CD4-positive, alpha-beta memory T cell (primary cell): ENCODE measurements around the gene TMEM131. TPM values are rescaled to one million over a fixed set of nuclear protein-coding genes. Genes with fewer than 3 reads are reported as not detected.

Experiments
- CTCF ChIA-PET: fragments of 350-600 bp; sonication (Branson Sonifier 250); formaldehyde crosslinking; loops from one replicate; lab custom pipeline; 2021; ENCODE audit warnings: inconsistent platforms; ENCODE audit not compliant: partially characterized antibody; lab: Charles Lee
- POLR2A ChIA-PET: fragments of 350-600 bp; sonication (Branson Sonifier 250); formaldehyde crosslinking; loops from one replicate; lab custom pipeline; 2021; ENCODE audit not compliant: partially characterized antibody; lab: Charles Lee
- DNase-seq, 5 donors: peaks; one replicate each; pipeline versions ENCODE4 v3.0.0 to v3.0.0-alpha.2; 2020 to 2022; ENCODE audit warnings: mixed read lengths in 1 of 5
- H3K27ac ChIP-seq: one replicate; pipeline ENCODE4 v1.7.0; 2013; ENCODE audit warnings: low read depth, low read length
- H3K27me3 ChIP-seq: 2 replicates; pipeline ENCODE4 v1.7.0; 2013; ENCODE audit warnings: mild to moderate bottlenecking, low read length, moderate library complexity; ENCODE audit not compliant: insufficient read depth
- H3K36me3 ChIP-seq: 2 replicates; pipeline ENCODE4 v1.7.0; 2013; ENCODE audit warnings: mild to moderate bottlenecking, low read length, moderate library complexity; ENCODE audit not compliant: insufficient read depth
- H3K4me1 ChIP-seq: 2 replicates; pipeline ENCODE4 v1.7.0; 2013; ENCODE audit warnings: mild to moderate bottlenecking, low read length, moderate library complexity; ENCODE audit not compliant: insufficient read depth
- H3K4me3 ChIP-seq, 2 donors: one replicate each; pipeline ENCODE4 v1.7.0; 2013; ENCODE audit warnings: low read length in 2 of 2, mild to moderate bottlenecking in 1 of 2
- H3K9me3 ChIP-seq, 2 donors: one replicate each; pipeline ENCODE4 v1.7.0; 2013; ENCODE audit warnings: low read length in 2 of 2, control low read depth in 1 of 2; ENCODE audit not compliant: control insufficient read depth in 1 of 2
- H3K27ac Mint-ChIP-seq, 7 donors: one replicate each; pipeline ENCODE4 v1.8.0; 2020 to 2021; ENCODE audit warnings: mixed read lengths in 7 of 7, mild to moderate bottlenecking in 6 of 7, inconsistent platforms in 3 of 7, moderate library complexity in 3 of 7
- H3K27me3 Mint-ChIP-seq, 2 donors: one replicate each; pipeline ENCODE4 v1.8.0; 2020 to 2021; ENCODE audit warnings: mixed read lengths in 2 of 2
- H3K36me3 Mint-ChIP-seq, 2 donors: one replicate each; pipeline ENCODE4 v1.8.0; 2020 to 2021; ENCODE audit warnings: mixed read lengths in 2 of 2, inconsistent platforms in 1 of 2, mild to moderate bottlenecking in 1 of 2
- H3K4me1 Mint-ChIP-seq, 4 donors: one replicate each; pipeline ENCODE4 v1.8.0; 2020 to 2021; ENCODE audit warnings: mixed read lengths in 4 of 4, mild to moderate bottlenecking in 1 of 4
- H3K4me3 Mint-ChIP-seq, 8 donors: one replicate each; pipeline ENCODE4 v1.8.0; 2020 to 2021; ENCODE audit warnings: mixed read lengths in 8 of 8, mild to moderate bottlenecking in 7 of 8, moderate library complexity in 6 of 8, inconsistent platforms in 3 of 8
- H3K9me3 Mint-ChIP-seq, 8 donors: one replicate each; pipeline ENCODE4 v1.8.0; 2020 to 2021; ENCODE audit warnings: mixed read lengths in 8 of 8, mild to moderate bottlenecking in 5 of 8, inconsistent platforms in 3 of 8, moderate library complexity in 1 of 8
- intact Hi-C: fragments of 100-400 bp; cut with micrococcal nuclease; formaldehyde crosslinking; loops from one replicate; pipeline ENCODE4 v1.15.1; 2023
- polyA plus RNA-seq, 2 donors: library from polyadenylated mRNA; unstranded; fragments of 300-500 nt; fragmentation: Illumina TruSeq; gene quantifications; one replicate each; pipeline ENCODE4 v1.2.3, GENCODE V29; 2021
- total RNA-seq, 2 experiments: library from RNA; stranded (reverse); gene quantifications; one replicate each; pipeline ENCODE4 v1.2.3, GENCODE V29; 2021

The TMEM131 gene
- total and polyA plus RNA-seq, 4 experiments from 2014 or later = 6.3 to 47.6 (median 31.4) TPM

DNA sequence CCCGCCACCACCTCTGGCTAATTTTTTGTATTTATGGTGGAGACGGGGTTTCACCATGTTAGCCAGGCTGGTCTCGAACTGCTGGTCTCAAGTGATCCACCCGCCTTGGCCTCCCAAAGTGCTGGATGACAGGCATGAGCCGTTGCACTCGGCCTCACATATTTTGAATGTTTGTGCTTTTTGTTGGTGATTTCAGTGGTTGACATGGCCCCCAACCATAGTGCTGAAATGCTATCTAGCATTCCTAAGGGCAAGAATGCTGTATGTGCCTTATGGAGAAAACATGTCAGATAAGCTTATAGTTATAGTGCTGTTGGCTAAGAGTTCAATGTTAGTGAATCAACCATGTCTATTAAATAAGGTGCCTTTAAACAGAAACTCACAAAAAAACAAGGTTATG lies 273.5 kb downstream of the TMEM131 start:
- H3K9me3 Mint-ChIP-seq = no peaks in the 10 kb centered on the region
- POLR2A ChIA-PET = interaction anchor here (1.5 to 2.1 kb wide), 3 partner anchors 9 to 18 kb away, joined by 5 to 7 read pairs (median 5); partner anchors contain the start of gene ZAP70
- peak overlapping the region in 6 of 7 donors; percentile 49 to 88 (median 84) for H3K27ac Mint-ChIP-seq
- Histone ChIP-seq H3K27ac (no peak overlapping the region), H3K9me3 (no peaks in the 10 kb centered on the region), H3K4me3 (no peak overlapping the region), H3K4me1 (peaks cover 87% of the 10 kb centered on the region), H3K36me3 (peaks cover 54% of the 10 kb centered on the region), H3K27me3 (no peaks in the 10 kb centered on the region)
- H3K36me3 Mint-ChIP-seq = peaks cover 53 to 78% of the 10 kb centered on the region in 2 donors
- no peak for DNase-seq
- CTCF ChIA-PET = interaction anchor here (1.5 kb wide), 1 partner anchor 21 kb away, joined by 4 read pairs; no protein-coding TSS in a partner anchor
- H3K4me3 Mint-ChIP-seq = peak overlapping the region in 4 of 8 donors; percentile 1 to 68 (median 26)
- H3K4me1 Mint-ChIP-seq = peaks cover 56 to 87% (median 72%) of the 10 kb centered on the region in 4 donors
- intact Hi-C loops = no loop called here
- H3K27me3 Mint-ChIP-seq = no peaks in the 10 kb centered on the region

DNA sequence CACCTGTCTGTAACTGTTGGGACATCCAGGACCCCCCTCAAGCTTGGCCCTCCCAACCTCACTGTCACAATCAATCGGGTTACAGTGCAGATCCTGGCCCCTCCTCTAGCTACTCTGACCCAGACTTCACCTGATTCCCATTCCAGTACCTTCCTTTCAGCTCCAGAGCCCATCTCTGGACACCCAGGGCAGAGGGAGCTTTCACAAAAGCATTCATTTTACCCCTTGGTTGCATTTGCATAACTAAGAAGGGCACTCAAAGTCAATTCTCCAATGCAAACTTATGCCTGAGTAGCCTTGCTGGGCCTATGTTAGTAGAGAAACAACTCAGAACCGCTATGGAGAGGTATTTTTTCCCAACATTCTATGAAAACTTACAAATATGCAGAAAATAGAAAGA lies 275.0 kb downstream of the TMEM131 start:
- ChIA-PET POLR2A (interaction anchor here (1.2 to 1.6 kb wide), 2 partner anchors 18 to 22 kb away, joined by 4 to 7 read pairs; no protein-coding TSS in a partner anchor), CTCF (interaction anchor here (1.3 to 1.5 kb wide), 2 partner anchors 19 to 22 kb away, joined by 3 to 4 read pairs; no protein-coding TSS in a partner anchor)
- Histone ChIP-seq H3K27ac (no peak overlapping the region), H3K27me3 (no peaks in the 10 kb centered on the region), H3K36me3 (peaks cover 45% of the 10 kb centered on the region), H3K4me3 (no peak overlapping the region), H3K9me3 (no peaks in the 10 kb centered on the region), H3K4me1 (peaks cover 87% of the 10 kb centered on the region)
- Mint-ChIP-seq H3K27ac (peak overlapping the region; percentile 11 to 95 (median 75)), H3K36me3 (peaks cover 49 to 73% of the 10 kb centered on the region in 2 donors), H3K27me3 (no peaks in the 10 kb centered on the region), H3K4me3 (peak overlapping the region in 7 of 8 donors; percentile 16 to 79 (median 53)), H3K4me1 (peaks cover 57 to 87% (median 73%) of the 10 kb centered on the region in 4 donors), H3K9me3 (no peaks in the 10 kb centered on the region)
- DNase-seq = peak in 1 of 5 donors; percentile 1
- intact Hi-C loops = no loop called here

DNA sequence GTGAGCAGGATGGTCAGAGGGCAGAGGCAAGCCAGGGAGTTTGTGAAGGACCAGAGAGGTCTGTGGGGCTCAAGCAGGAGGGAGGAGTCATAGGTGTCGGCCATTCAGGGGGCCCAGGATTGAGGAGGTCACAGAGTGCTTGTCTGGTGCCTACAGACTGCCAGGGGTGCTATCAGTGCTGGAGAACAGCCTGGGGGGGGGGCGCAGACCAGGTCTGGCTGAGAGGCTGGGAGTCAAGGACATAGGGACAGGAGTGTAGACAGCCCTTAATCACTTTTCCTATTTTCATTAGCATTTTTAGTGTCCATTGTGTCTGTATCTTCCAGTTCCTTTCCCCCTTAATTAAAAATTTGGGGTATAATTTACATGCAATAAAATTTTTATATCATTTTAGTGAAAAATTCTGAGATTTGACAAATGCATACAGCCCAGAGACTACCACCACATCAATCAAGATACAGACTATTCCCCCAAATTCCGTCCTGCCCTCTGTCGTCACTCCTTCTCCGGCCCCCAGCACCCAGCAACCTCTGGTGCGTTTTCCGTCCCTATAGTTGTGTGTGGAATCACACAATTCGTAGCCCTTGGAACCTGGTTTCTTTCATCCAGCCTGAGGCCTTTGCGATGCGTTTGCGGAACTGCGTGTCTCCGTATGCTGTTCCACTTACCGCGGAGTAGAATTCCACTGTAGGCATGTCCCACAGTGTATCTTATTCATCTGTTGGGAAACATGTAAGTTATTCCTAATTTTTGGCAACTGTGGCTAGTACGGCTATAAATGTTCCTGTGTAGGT lies 276.2 kb downstream of the TMEM131 start:
- peak overlapping the region; percentile 92 to 99 (median 95) for H3K27ac Mint-ChIP-seq
- Histone ChIP-seq H3K27ac (peak overlapping the region; percentile 91), H3K4me1 (peaks cover 91% of the 10 kb centered on the region), H3K9me3 (no peaks in the 10 kb centered on the region), H3K36me3 (peaks cover 33% of the 10 kb centered on the region), H3K4me3 (peak overlapping the region; percentile 49 to 94), H3K27me3 (no peaks in the 10 kb centered on the region)
- intact Hi-C loops = loop anchor here (10.0 kb wide), 1 partner anchor 275 kb away; the partner anchor contains the start of gene TMEM131
- H3K4me3 Mint-ChIP-seq = peak overlapping the region; percentile 93 to 98 (median 96)
- no peaks in the 10 kb centered on the region for H3K27me3 Mint-ChIP-seq
- ChIA-PET CTCF (interaction anchor here (0.9 to 2.6 kb wide), 7 partner anchors 10 to 31 kb away, joined by 3 to 46 read pairs (median 5); no protein-coding TSS in a partner anchor), POLR2A (interaction anchor here (0.6 to 12.8 kb wide), 8 partner anchors 8 to 1448 kb away, joined by 3 to 284 read pairs (median 10); partner anchors contain the start of gene COX5B)
- H3K9me3 Mint-ChIP-seq = no peaks in the 10 kb centered on the region
- H3K36me3 Mint-ChIP-seq = peaks cover 47 to 75% of the 10 kb centered on the region in 2 donors
- peak in 1 of 5 donors; percentile 12 for DNase-seq
- peaks cover 61 to 87% (median 75%) of the 10 kb centered on the region in 4 donors for H3K4me1 Mint-ChIP-seq

DNA sequence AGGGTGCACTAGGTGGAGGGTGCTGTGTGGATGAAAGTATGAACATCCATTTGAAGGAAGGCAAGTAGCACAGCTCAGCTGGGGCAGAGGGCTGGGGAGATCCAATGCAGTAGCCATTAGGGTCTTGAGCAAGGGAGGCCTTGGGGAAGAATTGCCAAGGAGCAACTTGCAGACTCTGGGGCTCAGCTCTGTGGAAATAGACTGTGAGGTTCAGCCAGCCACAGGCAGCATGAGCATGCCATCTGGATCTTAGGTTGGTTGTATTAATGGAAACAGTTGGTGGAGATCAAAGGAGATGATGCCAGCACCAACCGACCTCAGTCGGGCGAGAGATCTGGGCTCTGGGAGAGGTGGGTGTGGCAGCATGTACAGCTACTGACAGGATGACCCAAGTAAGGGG lies 276.8 kb downstream of the TMEM131 start:
- Histone ChIP-seq H3K4me1 (peaks cover 97% of the 10 kb centered on the region), H3K4me3 (peak overlapping the region; percentile 49 to 94), H3K27ac (peak overlapping the region; percentile 91), H3K9me3 (no peaks in the 10 kb centered on the region), H3K27me3 (no peaks in the 10 kb centered on the region), H3K36me3 (peaks cover 27% of the 10 kb centered on the region)
- intact Hi-C loops = loop anchor here (10.0 kb wide), 1 partner anchor 276 kb away; the partner anchor contains the start of gene TMEM131
- peak overlapping the region; percentile 93 to 98 (median 96) for H3K4me3 Mint-ChIP-seq
- no peaks in the 10 kb centered on the region for H3K9me3 Mint-ChIP-seq
- H3K27ac Mint-ChIP-seq = peak overlapping the region; percentile 92 to 99 (median 95)
- no peaks in the 10 kb centered on the region for H3K27me3 Mint-ChIP-seq
- H3K36me3 Mint-ChIP-seq = peaks cover 51 to 77% of the 10 kb centered on the region in 2 donors
- H3K4me1 Mint-ChIP-seq = peaks cover 61 to 93% (median 75%) of the 10 kb centered on the region in 4 donors
- DNase-seq = peak in 2 of 5 donors; percentile 32 to 71
- CTCF ChIA-PET = interaction anchor here (0.9 to 4.0 kb wide), 10 partner anchors 8 to 128 kb away, joined by 3 to 46 read pairs (median 6); no protein-coding TSS in a partner anchor
- POLR2A ChIA-PET = interaction anchor here (0.6 to 12.8 kb wide), 12 partner anchors 9 to 1447 kb away, joined by 3 to 284 read pairs (median 6); partner anchors contain the start of genes ACTR1B and COX5B

DNA sequence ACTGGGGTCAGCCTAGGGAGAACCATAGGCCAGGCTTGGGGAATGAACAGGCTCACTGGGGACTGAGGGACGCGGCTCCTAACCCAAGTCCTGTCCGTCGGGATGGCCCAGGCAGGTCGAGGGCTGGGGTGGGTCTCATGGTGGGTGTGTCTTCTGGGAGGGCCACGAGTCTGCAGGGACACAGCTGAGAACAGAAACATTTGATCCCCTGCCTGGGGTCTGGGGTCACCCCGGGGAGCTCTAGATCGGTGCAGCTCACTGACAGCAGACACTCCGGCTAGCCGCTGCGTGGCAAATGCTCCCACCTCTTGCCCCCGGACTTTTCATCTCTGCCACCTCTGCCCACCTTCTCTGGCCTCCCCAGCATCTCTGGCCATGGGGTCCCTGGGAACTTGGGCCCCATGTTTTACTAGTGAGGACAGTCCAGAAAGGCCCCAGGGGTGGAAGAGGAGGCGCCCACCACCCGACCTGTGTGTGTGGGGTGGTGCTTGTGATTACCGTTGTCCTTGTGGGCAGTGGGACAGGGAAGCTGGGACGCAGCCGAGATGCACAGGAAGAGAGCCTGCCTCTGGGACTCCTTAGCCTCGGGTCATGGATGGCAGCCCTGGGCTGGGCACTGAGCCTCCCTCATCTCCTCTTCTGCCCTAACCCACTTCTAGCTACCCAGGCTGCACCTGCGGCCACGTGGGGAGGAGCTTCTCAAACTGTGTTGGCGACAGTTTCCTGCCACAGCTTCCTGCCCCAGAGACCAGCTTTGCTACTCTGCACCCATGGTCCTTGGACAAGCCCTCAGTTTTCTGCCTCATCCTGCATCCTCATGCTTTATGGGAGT lies 277.5 kb downstream of the TMEM131 start:
- Histone ChIP-seq H3K4me1 (peaks cover 92% of the 10 kb centered on the region), H3K9me3 (no peaks in the 10 kb centered on the region), H3K36me3 (peaks cover 22% of the 10 kb centered on the region), H3K4me3 (peak overlapping the region; percentile 49 to 94), H3K27me3 (no peaks in the 10 kb centered on the region), H3K27ac (peak overlapping the region; percentile 91)
- intact Hi-C loops = loop anchor here (10.0 kb wide), 1 partner anchor 277 kb away; the partner anchor contains the start of gene TMEM131
- CTCF ChIA-PET = interaction anchor here (0.9 to 4.0 kb wide), 11 partner anchors 8 to 128 kb away, joined by 3 to 46 read pairs (median 5); no protein-coding TSS in a partner anchor
- Mint-ChIP-seq H3K27me3 (no peaks in the 10 kb centered on the region), H3K36me3 (peaks cover 52 to 78% of the 10 kb centered on the region in 2 donors), H3K9me3 (no peaks in the 10 kb centered on the region), H3K27ac (peak overlapping the region; percentile 92 to 99 (median 95)), H3K4me3 (peak overlapping the region; percentile 93 to 98 (median 96)), H3K4me1 (peaks cover 61 to 95% (median 73%) of the 10 kb centered on the region in 4 donors)
- POLR2A ChIA-PET = interaction anchor here (0.6 to 12.8 kb wide), 14 partner anchors 8 to 1447 kb away, joined by 3 to 284 read pairs (median 6); partner anchors contain the start of genes ACTR1B and COX5B
- peak; percentile 73 to 86 (median 80) for DNase-seq

DNA sequence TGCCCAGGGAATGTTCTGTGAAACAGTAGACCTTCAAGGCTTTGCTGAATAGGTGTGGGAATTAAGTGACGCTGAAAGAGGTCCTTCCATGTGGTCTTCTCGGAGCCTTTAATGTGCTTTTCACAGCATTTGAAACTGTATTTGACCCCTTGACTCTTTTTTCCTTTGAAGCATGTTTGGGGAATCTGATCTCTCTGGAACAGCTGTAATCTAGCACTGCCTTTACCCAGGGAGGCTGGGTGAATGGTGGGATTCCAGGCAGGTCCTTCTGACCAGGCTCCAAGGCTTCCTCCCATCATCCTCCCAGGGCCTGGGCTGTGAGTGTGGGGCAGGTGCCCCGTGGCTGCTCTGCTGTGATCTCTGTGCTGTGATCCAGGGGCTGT lies 278.1 kb downstream of the TMEM131 start:
- peaks cover 57 to 95% (median 72%) of the 10 kb centered on the region in 4 donors for H3K4me1 Mint-ChIP-seq
- H3K27me3 Mint-ChIP-seq = no peaks in the 10 kb centered on the region
- CTCF ChIA-PET = interaction anchor here (1.0 to 4.0 kb wide), 9 partner anchors 8 to 61 kb away, joined by 3 to 46 read pairs (median 7); no protein-coding TSS in a partner anchor
- Histone ChIP-seq H3K27ac (peak overlapping the region; percentile 91), H3K36me3 (peaks cover 17% of the 10 kb centered on the region), H3K4me3 (peak overlapping the region; percentile 33 to 94), H3K9me3 (no peaks in the 10 kb centered on the region), H3K27me3 (no peaks in the 10 kb centered on the region), H3K4me1 (peaks cover 92% of the 10 kb centered on the region)
- intact Hi-C loops = loop anchor here (10.0 kb wide), 1 partner anchor 277 kb away; the partner anchor contains the start of gene TMEM131
- peak overlapping the region; percentile 93 to 98 (median 96) for H3K4me3 Mint-ChIP-seq
- peaks cover 48 to 73% of the 10 kb centered on the region in 2 donors for H3K36me3 Mint-ChIP-seq
- H3K9me3 Mint-ChIP-seq = no peaks in the 10 kb centered on the region
- DNase-seq = no peak
- POLR2A ChIA-PET = interaction anchor here (1.0 to 12.8 kb wide), 8 partner anchors 8 to 127 kb away, joined by 4 to 284 read pairs (median 8); partner anchors contain the start of genes ACTR1B and COX5B
- H3K27ac Mint-ChIP-seq = peak overlapping the region; percentile 92 to 99 (median 95)
